HEK293T (cell line): ENCODE results near the gene BACH2.

Experiments
- ARNT ChIP-seq: fragments of 450-650 bp; IDR thresholded peaks from 2 replicates; pipeline ENCODE4 v1.6.1; 2017; ENCODE audit warnings: mild to moderate bottlenecking
- ELF4 ChIP-seq: fragments of 450-650 bp; IDR thresholded peaks from 2 replicates; pipeline ENCODE4 v1.6.1; 2017; ENCODE audit warnings: antibody characterized with exemption
- FOXK2 ChIP-seq: fragments of 450-650 bp; IDR thresholded peaks from 2 replicates; pipeline ENCODE4 v1.6.1; 2016; ENCODE audit warnings: mild to moderate bottlenecking
- HDGF ChIP-seq: fragments of 450-650 bp; IDR thresholded peaks from 2 replicates; pipeline ENCODE4 v1.6.1; 2017; ENCODE audit warnings: antibody characterized with exemption, borderline replicate concordance
- L3MBTL2 ChIP-seq: fragments of 450-650 bp; conservative IDR thresholded peaks from 2 replicates; pipeline ENCODE4 v1.6.1; 2016; ENCODE audit warnings: mild to moderate bottlenecking
- NFRKB ChIP-seq: fragments of 450-650 bp; IDR thresholded peaks from 2 replicates; pipeline ENCODE4 v1.6.1; 2016; ENCODE audit warnings: mild to moderate bottlenecking, moderate library complexity
- SP1 ChIP-seq: fragments of 450-650 bp; IDR thresholded peaks from 2 replicates; pipeline ENCODE4 v1.6.1; 2017
- SUZ12 ChIP-seq: fragments of 450-650 bp; IDR thresholded peaks from 2 replicates; pipeline ENCODE4 v1.6.1; 2016; ENCODE audit warnings: mild to moderate bottlenecking
- TF ChIP-seq, protein P1 (sequence below): fragments of 450-650 bp; IDR thresholded peaks from 2 replicates; pipeline ENCODE4 v1.6.1; 2016

GRCh38 chr6:90256698-90257485 lies 39.8 kb downstream of the BACH2 start:
- TF ChIP-seq, protein P1, sequence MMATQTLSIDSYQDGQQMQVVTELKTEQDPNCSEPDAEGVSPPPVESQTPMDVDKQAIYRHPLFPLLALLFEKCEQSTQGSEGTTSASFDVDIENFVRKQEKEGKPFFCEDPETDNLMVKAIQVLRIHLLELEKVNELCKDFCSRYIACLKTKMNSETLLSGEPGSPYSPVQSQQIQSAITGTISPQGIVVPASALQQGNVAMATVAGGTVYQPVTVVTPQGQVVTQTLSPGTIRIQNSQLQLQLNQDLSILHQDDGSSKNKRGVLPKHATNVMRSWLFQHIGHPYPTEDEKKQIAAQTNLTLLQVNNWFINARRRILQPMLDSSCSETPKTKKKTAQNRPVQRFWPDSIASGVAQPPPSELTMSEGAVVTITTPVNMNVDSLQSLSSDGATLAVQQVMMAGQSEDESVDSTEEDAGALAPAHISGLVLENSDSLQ = no peak
- no peak for TF ChIP-seq SUZ12
- TF ChIP-seq ARNT = no peak
- TF ChIP-seq ELF4 = no peak
- no peak for TF ChIP-seq FOXK2
- no peak for TF ChIP-seq L3MBTL2
- no peak for TF ChIP-seq SP1
- no peak for TF ChIP-seq NFRKB
- no peak for TF ChIP-seq HDGF
